Non-pigmented ciliary epithelial cell (primary cell): ENCODE results near the gene ARHGEF17.

ENCODE experiments used
- DNase-seq: peaks from one replicate; pipeline ENCODE4 v3.0.0-alpha.2; 2010; ENCODE audit warnings: low read depth

ARHGEF17 gene

DNA sequence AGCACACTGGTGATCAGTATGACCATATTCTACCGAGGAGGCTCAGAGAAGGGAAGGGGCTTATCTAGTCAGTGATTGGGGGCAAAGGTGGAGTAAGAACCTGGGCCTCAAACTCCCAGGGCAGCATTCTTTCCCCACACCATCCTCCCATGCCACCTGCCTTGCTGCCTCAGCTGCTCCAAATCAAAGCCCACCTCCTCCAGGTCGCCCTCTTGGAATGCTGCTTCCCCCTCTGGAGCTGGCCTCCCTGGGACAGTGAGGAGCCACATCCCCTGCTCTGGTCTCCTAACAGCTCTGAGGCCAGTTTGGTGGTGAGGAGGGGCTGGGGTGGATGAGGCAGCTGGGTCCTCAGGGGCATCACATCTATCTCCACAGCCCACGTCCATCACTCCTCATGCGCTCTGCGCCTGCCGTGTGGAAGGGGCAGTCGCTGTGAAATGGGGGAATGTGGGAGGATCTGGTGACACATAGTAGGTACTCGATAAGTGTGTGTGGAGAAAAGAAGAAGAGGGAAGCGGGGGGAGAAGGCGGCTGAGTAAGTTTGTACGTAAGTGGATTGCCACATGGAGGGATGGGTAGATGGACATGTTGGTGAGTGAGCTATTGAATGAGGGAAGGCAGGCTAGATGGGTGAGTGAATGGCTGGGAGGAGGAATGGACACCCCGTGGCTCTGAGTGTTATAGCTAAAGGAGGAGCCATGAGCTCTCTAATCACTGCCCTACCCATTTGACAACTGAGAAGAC, 16.1 kb upstream of the ARHGEF17 start:
- DNase-seq: no peak

DNA sequence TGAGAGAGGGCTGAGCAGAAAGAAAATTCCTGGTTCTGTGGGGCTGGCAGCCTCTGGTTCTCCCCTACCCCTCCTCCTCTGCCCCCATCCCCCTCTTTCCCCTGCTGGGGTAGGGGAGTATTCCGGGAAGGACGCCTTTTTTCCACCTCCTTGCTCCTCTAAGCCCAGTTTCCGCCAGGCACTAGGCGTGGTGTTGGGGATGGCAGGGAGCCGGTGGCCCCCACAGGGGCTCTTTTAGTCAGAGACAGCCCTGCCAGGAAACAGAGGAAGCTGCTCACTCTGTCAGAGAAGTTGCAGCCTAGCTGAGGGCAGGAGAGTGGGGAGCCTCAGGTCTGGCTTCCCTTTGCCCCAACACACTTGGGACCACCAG, 15.6 kb upstream of the ARHGEF17 start:
- no peak for DNase-seq

DNA sequence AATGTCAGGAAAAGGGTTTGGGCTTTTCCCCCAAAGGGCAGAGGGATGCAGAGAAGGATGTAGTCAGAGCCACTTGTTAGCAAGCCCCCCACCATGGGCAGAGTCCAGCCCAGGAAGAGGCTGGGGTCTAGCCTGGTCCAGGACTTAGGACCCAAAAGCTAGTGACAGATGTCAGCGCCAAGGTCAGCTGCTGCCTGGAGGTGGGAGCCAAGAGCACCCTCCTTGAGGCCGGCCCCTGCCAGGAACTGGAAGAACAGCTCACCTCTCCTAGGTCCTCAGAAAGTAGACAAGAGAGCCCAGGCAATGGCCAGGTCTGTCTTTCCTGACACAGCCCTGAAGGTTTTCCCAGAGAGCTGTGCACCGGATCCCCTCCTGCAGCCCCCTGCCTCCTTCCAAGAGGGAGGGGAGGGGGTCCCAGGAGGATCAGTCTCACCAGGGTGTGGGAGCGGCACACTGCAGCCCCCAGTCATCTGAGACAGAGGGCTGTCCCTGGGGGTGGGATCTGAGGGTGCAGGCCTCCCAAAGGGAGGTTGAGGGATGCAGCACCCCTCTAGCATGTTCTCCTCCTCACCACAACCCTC, 14.6 kb upstream of the ARHGEF17 start:
- DNase-seq: no peak

DNA sequence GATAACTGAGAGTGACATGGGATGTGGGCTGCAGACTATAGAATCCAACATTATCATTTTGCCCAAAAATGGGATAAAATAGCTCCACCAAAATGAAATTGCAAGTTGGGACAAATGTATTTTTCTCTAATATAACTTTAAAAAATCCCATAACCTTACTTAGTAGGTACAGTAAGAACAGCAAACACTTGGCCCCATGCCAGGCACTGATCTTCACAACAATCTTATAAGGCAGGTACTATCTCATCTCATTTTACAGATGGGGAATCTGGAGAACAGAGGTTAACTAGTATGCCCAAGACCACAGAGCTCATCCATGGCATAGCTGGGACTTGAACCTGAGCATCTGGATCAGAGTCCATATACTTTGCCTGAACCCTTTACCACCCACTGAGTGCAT, 13.5 kb upstream of the ARHGEF17 start:
- no peak for DNase-seq

DNA sequence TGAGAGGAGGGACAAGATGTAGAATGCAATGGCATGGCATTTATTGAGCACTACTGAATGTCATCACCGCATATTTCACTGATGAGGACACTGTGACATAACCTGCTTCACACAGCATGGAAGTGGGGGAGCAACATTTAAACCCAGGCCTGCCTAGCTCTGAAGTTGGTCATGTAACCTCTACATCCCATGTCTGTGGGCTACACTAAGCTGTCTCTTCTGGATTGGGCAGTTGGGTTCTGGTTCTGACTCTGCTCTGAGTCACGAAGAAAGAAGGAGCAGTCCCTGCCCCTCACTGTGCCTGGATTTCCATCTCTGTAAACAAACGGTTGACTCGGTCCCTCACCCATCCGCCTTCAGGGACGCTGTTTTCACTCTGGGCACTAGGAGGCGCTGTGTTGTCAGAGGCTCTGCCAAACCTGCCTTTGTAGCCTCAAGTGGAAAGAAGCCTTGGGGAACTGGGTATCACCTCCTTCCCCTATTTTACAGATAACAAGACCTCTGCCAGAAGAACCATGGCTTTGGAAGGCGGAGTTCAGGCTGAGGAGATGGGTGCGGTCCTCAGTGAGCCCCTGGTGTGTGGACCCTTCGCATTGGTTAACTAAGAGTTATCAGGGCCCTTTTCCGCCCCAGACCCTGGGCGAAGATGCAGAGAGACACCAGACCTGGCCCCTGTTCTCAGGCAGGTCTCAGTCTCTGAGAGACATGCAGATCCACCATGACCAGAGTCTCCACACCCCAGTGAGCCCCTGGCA, 12.7 kb upstream of the ARHGEF17 start:
- DNase-seq: no peak

DNA sequence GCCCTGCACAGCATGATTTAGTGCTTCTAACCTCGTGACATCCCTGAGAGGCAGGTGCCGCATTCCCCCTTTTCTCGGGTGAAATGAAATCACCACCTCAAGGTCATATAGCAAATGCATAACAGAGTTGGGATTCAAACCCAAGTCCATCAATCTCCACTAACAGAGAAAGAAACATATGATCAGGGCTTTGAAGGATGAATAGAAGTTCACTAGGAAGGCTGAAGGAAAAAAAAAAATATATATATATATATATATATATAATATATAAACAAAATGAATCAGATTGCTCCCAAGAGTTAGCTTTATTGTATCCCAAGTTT, 12.1 kb upstream of the ARHGEF17 start:
- no peak for DNase-seq

DNA sequence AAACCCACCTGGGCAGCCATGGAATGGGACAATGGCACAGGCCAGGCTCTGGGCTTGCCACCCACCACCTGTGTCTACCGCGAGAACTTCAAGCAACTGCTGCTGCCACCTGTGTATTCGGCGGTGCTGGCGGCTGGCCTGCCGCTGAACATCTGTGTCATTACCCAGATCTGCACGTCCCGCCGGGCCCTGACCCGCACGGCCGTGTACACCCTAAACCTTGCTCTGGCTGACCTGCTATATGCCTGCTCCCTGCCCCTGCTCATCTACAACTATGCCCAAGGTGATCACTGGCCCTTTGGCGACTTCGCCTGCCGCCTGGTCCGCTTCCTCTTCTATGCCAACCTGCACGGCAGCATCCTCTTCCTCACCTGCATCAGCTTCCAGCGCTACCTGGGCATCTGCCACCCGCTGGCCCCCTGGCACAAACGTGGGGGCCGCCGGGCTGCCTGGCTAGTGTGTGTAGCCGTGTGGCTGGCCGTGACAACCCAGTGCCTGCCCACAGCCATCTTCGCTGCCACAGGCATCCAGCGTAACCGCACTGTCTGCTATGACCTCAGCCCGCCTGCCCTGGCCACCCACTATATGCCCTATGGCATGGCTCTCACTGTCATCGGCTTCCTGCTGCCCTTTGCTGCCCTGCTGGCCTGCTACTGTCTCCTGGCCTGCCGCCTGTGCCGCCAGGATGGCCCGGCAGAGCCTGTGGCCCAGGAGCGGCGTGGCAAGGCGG, 11.4 kb upstream of the ARHGEF17 start:
- DNase-seq: no peak

DNA sequence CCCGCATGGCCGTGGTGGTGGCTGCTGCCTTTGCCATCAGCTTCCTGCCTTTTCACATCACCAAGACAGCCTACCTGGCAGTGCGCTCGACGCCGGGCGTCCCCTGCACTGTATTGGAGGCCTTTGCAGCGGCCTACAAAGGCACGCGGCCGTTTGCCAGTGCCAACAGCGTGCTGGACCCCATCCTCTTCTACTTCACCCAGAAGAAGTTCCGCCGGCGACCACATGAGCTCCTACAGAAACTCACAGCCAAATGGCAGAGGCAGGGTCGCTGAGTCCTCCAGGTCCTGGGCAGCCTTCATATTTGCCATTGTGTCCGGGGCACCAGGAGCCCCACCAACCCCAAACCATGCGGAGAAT, 10.9 kb upstream of the ARHGEF17 start:
- no peak for DNase-seq

DNA sequence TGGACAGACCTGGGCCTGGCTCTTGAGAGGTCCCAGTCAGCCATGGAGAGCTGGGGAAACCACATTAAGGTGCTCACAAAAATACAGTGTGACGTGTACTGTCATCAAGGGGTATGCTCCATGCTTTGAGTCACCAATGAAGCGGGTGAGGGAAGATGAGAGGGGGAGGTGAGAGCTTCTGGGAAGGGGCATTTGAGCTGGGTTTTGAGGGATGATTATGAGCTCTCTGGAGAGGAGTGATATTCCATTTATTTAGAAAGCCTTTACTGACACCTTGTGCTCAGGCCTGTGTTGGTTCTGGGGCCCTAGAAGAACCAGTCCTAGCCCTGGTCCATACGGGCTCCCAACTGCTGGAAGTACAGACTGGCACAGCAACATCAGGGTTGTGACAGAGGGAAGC, 10.4 kb upstream of the ARHGEF17 start:
- DNase-seq: no peak

DNA sequence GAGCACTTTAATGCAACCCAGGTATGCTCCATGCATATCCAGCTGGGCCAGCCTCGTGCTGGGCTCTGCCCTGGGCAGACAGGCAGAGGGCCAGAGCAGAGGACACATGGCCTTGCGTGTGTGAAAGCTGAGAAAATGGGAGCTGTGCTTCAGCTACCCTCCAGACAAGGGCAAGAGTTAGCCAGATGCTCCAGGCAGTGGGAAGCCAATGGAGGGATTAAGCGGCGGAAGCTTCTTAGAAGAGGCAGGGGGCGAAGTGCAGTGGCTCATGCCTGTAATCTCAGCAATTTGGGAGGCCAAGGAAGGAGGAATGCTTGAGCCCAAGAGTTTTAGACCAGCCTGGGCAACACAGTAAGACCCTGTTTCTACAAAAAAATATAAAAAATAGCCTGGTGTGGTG, 9.8 kb upstream of the ARHGEF17 start:
- DNase-seq: no peak

DNA sequence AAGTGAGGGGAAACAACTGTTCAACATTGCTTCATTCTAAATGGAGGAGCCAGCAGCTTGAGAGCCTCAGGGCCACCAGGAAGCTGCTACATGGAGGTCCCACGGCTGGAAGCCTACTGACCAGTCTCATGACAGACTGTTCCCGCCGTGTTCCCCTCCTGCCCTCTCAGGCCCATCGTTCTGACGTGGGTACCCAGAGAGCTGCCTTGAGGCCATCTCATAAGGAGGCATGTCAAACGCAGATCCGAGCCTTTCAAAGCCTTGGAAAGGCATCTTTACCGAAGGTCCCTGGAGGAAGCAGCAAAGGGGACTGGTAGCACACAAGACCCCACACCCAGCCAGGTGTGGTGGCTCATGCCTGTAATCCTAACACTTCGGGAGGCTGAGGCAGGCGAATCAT, 8.3 kb upstream of the ARHGEF17 start:
- DNase-seq: no peak

DNA sequence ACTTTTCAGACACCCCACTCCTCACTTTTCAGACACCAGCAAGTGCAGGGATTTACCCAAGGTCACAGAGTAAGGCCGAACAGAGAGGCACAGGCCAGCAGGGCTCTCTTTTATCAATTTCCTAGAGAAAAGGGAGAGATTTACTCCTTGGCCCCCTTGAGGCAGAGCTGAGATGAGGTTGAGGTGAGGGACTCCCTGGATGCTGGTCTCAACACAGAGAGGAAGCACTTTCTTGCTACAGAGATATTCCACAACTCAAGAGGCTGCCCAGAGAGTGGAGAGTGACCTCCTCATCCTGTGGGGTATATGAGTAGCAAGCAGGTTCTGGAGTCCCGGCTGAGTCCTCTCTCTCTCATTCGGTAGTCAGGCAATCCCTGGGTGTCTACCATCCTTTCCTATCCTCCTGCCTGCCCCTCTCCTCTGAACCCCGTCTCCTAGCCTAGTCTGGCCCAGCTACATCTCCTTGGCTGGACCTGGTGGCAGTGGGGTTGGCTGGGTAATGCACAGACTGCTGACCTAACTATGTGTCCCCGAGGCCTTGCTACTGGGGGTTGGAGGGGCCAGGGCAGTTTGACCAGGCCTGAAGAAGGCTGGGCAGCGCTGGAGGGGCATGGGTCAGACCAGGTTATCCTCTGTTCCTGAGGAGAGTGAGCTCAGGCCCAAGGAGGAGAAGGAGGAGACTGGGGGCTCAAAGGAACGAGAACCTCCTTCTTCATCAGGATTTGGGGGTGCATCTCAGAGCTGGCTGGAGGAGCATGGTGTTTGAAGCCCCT, 1.8 kb upstream of the ARHGEF17 start:
- DNase-seq: no peak

DNA sequence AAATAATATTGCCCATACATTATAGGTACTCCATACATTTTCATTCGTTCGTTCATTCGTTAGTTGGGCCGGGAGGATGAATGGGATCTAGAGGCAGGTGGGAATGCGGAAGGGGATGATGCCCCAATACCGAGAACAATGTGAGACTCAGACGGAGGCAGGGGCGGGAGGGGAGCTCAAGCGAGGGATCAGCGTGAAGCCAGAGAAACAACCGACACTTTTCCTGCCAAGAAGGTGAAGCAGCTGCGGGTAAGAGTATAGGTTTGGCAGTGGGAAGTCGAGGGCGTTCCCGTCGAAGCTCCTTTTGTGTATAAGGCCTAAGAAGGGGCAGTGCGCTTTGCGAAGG, 1.1 kb upstream of the ARHGEF17 start:
- DNase-seq: no peak

DNA sequence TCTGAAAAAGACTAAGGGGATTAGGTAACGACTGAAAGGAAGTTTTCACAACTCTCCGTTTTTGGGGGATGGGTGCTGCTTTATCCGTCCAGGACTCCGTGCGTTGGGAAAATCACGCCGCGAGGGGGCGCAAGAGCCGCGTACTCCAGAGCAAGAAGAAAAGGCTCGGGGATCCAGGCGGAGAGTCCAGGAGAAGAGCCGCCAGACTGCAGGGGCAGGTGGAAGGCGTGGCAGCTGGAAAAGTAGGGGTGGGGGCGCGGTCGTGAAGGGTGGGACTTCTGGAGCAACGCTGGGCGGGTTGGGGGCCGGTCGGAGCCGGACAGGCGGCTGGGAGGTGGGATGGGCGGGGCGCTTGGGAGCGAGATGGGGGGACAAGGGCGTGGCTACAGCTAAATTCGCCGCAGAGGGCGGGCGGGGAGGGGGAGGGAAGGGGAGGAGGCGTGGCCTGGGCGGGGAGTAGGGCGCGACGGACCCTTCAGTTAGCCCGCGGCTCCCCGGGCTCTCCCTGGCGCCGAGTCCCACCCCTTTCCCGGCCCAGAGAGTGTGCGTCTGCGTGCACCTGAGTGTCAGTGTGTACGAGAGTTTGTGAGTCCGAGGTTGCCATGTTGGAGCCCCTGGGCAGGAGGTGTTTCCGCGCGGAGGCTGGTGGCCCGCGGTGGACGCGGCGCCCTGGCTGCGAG, 613 bp upstream of the ARHGEF17 start:
- peak; percentile 95 for DNase-seq

DNA sequence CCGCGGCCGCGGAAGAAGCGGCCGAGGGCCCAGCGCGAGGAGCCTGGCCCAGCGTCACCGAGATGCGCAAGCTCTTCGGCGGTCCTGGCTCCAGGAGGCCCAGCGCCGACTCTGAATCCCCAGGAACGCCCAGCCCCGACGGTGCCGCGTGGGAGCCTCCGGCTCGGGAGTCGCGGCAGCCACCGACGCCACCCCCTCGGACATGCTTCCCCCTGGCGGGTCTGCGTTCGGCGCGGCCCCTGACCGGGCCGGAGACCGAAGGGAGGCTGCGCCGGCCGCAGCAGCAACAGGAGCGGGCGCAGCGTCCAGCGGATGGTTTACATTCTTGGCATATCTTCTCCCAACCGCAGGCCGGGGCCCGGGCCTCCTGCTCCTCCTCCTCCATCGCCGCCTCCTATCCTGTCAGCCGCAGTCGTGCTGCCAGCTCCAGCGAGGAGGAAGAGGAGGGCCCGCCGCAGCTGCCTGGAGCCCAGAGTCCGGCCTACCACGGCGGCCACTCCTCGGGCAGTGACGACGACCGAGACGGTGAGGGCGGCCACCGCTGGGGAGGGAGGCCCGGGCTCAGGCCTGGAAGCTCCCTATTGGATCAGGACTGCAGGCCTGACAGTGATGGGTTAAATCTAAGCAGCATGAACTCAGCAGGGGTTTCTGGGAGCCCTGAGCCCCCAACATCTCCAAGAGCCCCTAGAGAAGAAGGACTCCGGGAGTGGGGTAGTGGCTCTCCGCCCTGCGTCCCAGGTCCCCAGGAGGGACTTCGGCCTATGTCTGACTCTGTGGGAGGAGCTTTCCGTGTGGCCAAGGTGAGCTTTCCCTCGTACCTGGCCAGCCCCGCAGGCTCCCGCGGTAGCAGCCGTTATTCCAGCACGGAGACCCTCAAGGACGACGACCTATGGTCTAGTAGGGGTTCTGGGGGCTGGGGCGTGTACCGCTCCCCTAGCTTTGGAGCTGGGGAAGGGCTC, 1.2 kb downstream of the ARHGEF17 start:
- DNase-seq: peak; percentile 83

DNA sequence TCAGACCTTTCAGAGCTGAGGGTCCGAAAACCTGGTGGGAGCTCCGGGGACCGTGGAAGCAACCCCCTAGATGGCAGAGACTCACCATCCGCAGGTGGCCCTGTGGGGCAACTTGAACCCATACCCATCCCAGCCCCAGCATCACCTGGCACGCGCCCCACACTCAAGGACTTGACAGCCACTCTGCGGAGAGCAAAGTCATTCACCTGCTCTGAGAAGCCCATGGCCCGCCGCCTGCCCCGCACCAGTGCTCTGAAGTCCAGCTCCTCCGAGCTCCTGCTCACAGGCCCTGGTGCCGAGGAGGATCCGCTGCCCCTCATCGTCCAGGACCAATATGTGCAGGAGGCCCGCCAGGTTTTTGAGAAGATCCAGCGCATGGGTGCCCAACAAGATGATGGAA, 2.0 kb downstream of the ARHGEF17 start:
- DNase-seq: no peak

DNA sequence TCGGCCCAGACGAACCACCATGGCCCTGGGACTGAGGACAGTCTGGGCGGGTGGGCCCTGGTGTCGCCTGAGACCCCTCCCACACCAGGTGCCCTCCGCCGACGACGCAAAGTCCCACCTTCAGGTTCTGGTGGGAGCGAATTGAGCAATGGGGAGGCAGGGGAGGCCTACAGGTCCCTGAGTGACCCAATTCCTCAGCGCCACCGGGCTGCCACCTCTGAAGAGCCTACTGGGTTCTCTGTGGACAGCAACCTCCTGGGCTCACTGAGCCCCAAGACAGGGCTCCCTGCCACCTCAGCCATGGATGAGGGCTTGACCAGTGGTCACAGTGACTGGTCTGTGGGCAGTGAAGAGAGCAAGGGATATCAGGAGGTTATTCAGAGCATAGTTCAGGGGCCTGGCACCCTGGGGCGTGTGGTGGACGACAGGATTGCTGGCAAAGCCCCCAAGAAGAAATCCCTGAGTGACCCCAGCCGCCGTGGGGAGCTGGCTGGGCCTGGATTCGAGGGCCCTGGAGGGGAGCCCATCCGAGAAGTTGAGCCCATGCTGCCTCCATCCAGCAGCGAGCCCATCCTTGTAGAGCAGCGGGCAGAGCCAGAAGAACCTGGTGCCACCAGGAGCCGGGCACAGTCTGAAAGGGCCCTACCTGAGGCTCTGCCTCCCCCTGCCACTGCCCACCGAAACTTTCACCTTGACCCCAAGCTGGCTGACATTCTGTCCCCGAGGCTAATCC, 2.8 kb downstream of the ARHGEF17 start:
- no peak for DNase-seq

DNA sequence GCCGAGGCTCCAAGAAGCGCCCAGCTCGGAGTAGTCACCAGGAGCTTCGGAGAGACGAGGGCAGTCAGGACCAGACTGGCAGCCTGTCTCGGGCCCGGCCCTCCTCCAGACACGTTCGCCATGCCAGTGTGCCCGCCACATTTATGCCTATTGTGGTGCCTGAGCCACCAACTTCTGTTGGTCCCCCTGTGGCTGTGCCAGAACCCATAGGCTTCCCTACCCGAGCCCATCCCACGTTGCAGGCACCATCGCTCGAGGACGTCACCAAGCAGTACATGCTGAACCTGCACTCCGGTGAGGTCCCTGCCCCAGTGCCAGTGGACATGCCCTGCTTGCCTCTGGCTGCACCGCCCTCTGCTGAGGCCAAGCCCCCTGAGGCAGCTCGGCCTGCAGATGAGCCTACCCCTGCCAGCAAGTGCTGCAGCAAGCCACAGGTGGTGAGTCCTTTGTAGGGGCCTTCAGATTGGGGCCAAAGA, 3.4 kb downstream of the ARHGEF17 start:
- no peak for DNase-seq

DNA sequence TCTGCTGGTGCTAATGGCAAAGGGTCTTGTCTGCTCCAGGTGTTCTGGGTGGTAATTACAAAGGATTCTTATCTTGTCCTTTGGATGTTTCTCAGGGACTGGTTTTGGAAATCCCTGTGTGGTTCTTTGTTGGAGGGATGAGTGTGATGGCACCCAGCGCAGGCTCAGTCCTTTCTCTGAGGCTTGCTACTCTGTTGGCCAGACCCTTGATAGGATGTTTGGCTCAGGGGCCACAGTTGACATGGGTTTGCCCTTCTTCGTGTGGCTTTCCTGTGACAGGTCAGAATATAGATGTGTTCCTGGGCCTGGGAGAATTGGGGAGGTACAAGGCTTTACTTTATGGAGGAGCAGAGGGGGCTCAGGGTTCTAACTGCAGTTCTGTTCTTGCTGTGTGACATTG, 4.0 kb downstream of the ARHGEF17 start:
- no peak for DNase-seq

DNA sequence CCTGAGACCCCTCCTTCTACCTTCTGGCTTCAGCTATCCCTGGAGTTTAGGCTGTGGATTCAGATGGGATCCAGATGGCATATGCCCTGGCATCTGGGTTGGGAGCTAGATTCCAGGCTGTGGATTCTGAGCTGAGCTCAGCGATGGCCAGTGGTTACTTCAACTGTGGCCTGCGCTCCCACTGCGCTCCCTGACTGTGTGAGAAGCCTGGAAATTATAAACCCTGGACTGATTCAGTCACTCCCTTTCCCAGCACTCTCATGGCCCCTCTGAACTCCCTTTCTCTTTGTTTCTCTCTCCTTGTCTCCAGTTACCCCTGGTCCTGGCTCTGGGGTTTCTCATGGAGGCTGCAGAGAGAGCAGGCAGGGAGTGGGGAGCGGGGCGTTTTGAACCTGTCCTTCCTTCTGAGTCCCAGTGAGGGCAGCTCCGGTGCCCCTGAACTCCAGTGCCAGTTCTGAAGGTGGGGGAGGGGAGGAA, 4.8 kb downstream of the ARHGEF17 start:
- no peak for DNase-seq
